ENCODE measurements around the gene APPL2.
"Not testable (repeated sequence)": the region's sequence is repeated elsewhere in the genome, so short reads cannot be mapped to it uniquely, and the experiment has no call there.

APPL2 gene
- total RNA-seq: 24.9 to 36.7 reads per million in 2 donors

DNA sequence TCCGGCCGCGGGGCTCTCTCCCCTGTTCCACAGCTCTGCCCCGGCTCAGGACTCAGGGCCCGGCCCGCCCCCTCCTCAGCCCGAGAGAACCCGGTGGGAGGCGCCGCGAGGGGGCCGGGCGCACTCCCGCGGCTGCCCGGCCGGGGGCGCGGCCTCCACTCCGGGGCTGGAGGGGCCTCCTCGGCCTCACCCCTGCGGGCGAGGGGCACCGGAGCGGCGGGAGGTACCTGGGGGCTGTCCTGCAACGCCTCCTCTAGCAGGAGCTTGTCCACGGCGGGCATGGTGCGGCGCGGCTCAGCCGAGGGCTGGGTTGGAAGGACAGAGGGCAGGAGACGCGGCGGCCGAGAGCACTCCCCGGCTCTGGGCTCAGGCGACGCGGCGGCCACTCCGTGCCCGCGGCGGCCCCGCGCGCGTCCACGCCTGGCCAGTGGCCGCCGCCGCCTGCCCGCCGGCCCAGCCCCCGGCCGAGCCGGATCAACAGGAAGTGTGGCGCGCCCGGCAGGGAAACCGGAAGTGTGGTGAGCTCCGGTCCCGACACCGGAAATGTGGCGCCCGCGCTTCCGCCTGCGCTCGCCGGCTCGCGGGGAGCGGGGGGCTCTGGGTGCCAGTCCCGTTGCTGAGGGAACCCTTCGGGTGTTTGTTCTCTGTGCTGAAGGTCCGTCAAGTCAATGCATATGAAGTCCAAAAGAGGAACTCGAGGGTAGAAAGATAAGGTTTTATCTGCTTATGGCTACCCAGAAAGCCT lies at the start of gene APPL2:
APPL2 (minus strand) TSS at position 443 of the 745 bp plus-strand sequence; CDS start at position 281, 162 bp downstream.
- peak; percentile 49 to 91 (median 67) for DNase-seq

GRCh38 chr12:105285378-105285777 lies 49.4 kb upstream of the APPL2 start:
- DNase-seq: no peak

GRCh38 chr12:105281694-105282049 lies 45.7 kb upstream of the APPL2 start:
- DNase-seq: no peak

GRCh38 chr12:105280966-105281693 lies 45.2 kb upstream of the APPL2 start:
- DNase-seq: no peak

DNA sequence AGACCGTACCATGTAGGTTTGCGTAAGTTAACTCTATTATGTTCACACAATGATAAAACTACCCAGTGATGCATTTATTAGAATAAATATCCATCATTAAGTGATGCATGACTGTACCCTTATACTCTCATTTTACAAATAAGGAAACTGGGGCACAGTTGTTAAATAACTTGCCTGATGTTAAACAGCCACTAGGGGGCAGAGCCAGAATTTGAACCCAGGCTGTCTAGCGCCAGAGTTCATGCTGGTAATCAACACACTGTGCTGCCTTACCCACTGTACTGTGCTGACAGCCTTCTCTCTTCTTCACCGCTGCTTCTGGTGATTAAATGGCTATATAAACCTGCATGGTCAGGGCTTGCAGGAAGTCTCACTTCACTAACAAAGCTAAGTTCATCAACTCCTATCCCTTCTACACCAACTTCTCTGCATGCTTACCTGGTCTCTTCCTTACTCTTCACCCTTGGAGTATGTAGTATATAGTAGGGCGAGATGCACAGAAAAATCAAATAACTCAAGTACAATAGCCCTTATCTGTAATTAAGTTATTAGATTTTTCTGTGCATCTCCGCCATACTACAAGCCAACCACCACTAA lies 43.6 kb upstream of the APPL2 start:
- DNase-seq: peak in 3 of 5 experiments; percentile 8 to 69 (median 12)

- DNase-seq: no peak
Measured at GRCh38 chr12:105278043-105278697, 42.2 kb upstream of the APPL2 start.

GRCh38 chr12:105275997-105276733 lies 40.2 kb upstream of the APPL2 start:
- no peak for DNase-seq

DNA sequence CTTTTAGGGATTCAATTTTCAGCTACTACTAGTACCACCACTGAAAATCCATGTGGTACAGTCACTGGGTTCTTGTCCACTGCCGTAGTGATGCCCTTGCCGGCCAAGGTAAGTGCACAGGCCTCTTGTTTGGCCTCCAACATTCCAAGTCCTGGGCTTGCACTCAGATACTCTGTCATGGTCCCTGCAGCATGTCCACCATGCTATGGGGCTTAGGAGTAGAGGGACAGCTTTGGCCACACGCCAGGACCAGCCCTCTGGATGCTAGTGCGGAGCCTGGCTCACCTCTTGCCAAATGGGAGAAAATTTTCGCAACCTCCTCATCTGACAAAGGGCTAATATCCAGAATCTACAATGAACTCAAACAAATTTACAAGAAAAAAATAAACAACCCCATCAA lies 38.6 kb upstream of the APPL2 start:
- no peak for DNase-seq

GRCh38 chr12:105273601-105274000 lies 37.6 kb upstream of the APPL2 start:
- no peak for DNase-seq

- no peak for DNase-seq
Measured at GRCh38 chr12:105272814-105273416, 36.9 kb upstream of the APPL2 start.

DNA sequence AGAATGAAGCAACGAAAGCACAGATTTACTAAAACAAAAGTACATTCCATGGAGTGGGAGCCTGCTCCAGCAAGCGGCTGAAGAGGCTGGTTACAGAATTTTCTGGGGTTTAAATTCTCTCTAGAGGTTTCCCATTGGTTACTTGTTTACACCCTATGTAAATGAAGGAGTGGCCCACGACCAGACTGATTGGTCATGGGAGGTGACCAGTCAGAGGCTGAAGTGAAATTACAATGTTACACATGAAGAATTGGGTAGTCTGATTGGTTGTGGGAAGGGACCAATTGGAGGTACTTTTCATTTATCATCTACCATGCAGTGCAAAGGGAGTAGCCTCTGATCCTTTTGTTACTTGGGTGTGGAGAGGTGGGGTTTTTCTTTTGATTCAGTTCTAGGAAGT lies 36.2 kb upstream of the APPL2 start:
- DNase-seq: no peak

- DNase-seq: no peak
Measured at GRCh38 chr12:105271364-105271763, 35.4 kb upstream of the APPL2 start.

- no peak for DNase-seq
Measured at GRCh38 chr12:105270671-105271255, 34.8 kb upstream of the APPL2 start.

DNA sequence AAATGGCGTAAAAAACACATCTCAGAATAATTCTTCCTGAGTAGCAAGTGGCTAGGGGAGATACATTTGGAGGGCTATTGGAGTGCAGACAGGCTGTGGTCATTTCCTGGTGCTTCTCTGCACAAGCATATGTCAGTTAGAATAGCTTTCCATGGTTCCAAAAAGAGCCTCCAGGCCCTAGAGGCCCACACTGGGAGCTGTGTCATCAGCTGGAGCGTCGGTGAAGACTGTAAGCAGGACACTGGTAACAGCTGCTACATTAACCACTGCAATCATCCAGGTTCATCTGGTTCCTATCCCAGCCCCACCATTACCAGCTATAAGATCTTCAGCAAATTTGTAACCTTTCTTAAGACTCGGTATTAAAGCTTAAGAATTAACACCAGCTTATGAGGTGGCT lies 31.7 kb upstream of the APPL2 start:
- no peak for DNase-seq

- no peak for DNase-seq
Measured at GRCh38 chr12:105264771-105265170, 28.8 kb upstream of the APPL2 start.

DNA sequence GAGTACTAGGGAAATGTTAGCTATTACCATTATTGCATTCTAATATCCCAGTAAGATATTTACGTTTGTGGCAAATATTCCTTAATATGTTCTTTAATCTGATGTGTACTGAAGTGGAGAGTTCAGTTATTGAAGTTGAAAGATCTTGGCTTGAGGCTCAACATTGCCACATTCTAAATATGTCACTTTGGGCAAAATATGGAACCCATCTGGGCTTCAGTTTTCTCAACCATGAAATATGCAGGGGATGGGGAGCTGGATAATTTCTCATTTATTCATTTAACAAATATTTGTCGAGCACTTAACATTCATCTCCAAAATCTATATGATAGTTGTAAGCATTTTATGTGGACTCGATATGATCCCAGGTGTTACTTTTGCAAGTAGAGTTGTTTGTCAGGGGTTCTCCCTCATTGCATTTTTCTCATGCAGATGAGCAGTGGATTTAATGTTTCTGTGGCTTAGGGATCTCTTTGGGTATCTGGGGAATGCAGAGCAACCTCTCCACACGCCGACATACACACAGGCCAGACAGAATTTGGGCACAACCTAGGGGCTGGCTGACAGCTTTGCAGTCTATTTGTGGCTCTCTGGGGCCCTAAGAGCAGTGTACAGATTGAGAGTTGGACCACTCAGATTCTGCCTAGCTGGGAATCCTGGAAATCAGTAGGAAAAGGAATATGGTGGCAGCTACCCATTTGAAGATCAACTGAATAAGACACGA lies 26.6 kb upstream of the APPL2 start:
- no peak for DNase-seq

- no peak for DNase-seq
Measured at GRCh38 chr12:105261010-105261409, 25.0 kb upstream of the APPL2 start.

- no peak for DNase-seq
Measured at GRCh38 chr12:105259226-105259625, 23.3 kb upstream of the APPL2 start.

DNA sequence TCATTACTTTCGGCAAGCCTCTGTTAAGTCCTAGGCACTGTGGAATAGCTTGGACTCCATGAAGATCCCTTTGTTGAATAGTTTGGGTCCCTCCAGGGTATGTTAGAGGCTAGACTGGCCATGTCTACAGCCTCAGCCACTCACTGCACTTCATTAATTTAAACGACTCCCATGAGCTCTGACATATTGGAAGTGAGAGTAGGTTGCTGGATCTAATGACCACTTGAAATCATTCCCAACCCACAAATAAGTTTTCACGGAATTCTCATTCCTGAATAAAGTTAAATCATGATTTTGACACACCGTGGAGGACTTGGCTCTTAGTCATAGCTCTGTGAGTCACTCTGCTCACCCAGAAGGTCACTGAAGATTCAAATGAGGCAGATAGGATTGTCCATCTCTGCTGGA lies 21.4 kb upstream of the APPL2 start:
- no peak for DNase-seq

DNA sequence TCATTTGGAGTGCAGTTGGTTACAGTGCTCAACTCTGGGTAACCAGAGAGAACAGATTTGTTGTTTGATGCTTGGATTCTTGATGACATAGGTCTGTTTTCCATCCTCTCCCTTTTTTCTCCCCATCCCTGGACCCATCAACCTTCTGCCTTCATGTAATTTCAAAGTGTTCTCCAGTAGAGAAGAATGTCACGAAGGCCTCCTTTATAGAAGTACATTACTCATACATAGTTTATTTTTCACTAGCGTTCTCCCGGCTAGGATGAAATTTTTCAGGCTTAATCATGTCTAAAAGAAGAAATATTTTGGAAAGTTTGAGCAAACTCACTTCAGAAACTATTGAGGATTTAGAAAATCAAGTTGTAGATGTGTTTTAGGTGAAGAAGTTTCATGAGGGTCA lies 20.9 kb upstream of the APPL2 start:
- no peak for DNase-seq

- not testable (repeated sequence) for DNase-seq
Measured at GRCh38 chr12:105256431-105256830, 20.5 kb upstream of the APPL2 start.

Data from T-helper 2 cell (primary cell).